GM18873 (cell line): ENCODE data around the gene COL13A1.

Experiments used
- ATAC-seq: cut with Tn5 transposase; IDR thresholded peaks from one replicate; pipeline ENCODE4 v1.9.1; 2021; ENCODE audit warnings: mild to moderate bottlenecking, moderate library complexity, moderate number of reproducible peaks; ENCODE audit not compliant: unreplicated experiment, low FRiP score

COL13A1 gene

DNA sequence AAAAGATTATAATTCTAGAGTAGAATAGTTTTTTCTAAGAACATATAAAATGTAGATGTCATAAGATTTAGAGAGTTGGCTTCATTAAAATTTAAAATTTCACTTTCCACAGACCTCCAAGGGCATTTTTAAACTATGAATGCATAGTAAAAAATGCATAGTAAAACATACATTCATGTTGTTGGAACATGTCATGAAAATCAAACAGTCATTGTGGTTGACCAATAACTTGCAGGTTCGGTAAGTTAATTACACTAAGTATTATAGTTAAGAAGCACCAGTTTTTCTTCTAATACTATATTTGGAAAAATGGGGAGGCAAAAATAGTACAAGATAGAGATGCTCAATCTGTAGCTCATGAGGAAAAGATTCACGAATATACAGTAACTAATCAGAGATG lies 189.4 kb downstream of the COL13A1 start:
- ATAC-seq: no peak

DNA sequence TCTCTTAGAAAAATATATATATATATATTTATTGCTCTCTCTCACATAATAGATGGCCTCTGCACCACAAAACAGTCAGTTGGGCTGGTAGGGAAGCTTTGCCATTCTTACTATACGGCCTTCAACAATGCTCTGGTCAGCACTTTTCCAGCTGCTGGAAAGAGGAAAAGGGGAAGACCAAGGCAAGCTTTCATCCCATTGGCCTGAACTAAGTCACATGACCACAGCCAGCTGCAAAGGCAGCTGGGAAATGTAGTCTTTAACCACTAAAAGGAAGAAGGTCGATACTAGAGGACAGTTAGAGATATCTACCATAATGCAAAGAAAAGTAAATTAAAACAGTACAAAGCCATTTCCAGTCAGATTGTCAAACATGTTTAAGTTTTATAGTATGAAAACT lies 192.6 kb downstream of the COL13A1 start:
- ATAC-seq: no peak

DNA sequence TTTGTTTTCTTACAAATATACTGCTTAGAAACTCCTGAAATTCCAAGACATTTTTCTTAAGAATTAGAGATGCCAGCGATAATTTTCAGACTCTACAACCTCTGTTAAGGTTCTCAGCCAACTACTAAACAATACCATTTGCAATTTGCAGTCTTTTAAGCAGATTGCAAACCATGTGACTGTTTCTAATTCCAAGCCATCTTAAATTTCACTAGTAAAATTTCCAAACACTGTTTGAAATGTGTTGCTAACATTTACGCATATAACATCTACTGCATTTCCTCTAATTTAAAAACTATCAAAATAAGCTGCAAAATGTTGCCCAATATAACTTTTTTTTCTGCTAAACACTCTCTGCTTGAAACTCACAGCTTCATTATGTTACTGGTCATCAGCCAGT lies 194.9 kb downstream of the COL13A1 start:
- no peak for ATAC-seq

DNA sequence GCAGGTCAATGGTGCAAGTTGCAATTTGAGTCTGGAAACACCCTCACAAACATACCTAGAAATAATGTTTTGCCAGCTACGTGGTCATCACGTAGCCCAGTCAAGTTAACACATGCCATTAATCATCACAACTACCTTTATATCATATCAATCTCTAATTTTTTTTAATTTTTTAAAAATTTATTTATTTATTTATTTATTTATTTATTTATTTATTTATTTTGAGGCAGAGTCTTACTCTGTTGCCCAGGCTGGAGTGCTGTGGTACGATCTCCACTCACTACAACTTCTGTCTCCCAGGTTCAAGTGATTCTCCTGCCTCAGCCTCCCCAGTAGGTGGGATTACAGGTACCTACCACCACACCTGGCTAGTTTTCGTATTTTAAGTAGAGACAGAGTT lies 198.6 kb downstream of the COL13A1 start:
- ATAC-seq: no peak

DNA sequence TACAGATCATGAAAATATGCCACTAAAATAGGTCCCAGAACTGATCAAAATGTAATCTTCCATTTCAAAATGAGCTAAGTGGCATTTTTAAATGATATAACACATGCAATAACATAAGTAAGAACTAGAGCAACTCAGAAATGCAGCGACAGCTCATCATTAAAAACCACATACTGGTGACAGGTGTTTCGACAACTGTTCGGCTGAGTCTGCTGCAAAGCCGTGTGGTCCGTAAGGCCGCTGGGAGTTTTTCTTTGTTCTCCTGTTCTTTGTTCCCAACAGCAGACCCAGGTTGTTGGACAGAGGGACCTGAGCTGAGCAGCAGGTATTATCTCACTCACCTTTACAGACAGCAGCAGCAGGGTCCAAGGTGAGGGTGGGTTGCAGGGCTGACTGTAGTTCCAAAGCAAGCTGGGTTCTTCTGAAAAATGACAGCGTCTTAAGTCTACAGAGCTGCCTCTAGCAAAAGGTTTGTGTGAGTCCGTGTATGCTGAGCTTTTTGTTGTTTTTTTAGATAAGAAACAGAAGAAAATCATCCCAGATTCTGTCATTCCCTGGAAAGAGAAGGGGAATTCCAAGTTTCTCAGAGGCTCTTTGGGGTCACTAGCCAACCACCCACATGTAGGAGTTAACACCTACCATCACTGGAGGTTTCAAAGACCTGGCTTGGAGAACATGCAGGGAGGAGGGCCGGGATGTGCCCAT lies 205.6 kb downstream of the COL13A1 start:
- ATAC-seq: no peak
